HG03108 (cell line): ENCODE data around the gene NGB.

ENCODE experiments used
- ATAC-seq: cut with Tn5 transposase; IDR thresholded peaks from one replicate; pipeline ENCODE4 v1.9.1; 2021; ENCODE audit warnings: moderate library complexity; ENCODE audit not compliant: unreplicated experiment

NGB gene

DNA sequence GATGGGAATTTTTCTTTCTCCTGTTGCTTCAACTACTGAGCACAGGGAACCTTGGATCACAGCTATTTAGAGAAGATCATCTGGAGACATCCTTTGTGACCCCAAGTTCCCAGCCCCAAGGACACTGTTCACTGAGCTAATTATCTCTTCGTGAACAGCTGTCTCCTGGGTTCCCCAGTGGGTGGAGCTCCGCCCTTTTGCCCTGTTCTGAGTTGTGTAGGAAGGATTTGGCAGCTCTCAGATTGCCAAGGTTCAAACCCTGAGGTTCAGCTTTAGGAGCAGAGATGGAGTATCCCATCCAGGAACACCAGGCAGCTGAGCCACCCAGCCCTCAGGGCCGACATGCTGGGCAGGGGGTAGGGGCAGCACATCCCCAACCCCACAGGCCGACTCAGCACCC is 32.0 kb downstream of the NGB start:
- ATAC-seq: no peak

- no peak for ATAC-seq
Observed at GRCh38 chr14:77238356-77238755, 32.6 kb downstream of the NGB start.

DNA sequence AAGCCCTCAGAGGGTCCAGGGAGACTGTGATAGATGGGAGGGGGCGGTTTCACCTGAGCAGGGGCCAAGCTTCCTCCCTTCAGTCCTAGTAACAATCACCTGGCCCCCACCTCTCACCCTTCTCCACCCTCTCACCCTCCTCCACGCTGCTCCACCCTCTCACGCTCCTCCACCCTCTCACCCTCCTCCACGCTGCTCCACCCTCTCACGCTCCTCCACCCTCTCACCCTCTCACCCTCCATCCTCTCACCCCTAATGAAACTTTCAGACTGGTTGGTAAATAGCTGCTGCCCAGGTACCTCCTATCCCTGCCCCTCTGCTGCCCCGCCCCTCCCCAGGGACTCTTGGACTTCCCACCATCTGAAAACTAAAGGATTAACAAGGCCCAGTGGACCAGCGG is 34.2 kb downstream of the NGB start:
- ATAC-seq: no peak

DNA sequence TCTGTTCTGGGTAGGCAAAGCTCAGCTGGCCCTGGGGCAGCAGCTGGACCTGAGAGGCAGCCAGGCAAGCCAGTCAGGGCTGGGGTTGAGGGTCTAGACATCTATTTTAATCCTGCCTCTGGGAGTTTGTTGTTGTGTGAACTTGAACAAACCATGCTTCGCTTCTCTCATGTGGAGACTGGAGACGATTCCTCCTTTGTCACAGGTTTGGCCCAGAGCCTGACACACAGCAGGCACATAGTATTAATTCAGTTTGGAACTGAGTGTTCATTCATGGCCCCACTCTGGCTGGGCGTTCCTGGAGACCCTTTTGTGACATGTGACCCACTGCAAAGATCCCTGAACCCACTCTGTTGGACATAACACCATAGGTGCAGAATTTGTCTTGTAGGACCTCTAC is 39.3 kb downstream of the NGB start:
- no peak for ATAC-seq

- ATAC-seq: no peak
Observed at GRCh38 chr14:77230914-77231313, 40.1 kb downstream of the NGB start.

GRCh38 chr14:77228056-77228455 is 43.0 kb downstream of the NGB start:
- ATAC-seq: no peak

- ATAC-seq: no peak
Observed at GRCh38 chr14:77225892-77226557, 45.0 kb downstream of the NGB start.

- no peak for ATAC-seq
Observed at GRCh38 chr14:77225254-77225653, 45.8 kb downstream of the NGB start.

DNA sequence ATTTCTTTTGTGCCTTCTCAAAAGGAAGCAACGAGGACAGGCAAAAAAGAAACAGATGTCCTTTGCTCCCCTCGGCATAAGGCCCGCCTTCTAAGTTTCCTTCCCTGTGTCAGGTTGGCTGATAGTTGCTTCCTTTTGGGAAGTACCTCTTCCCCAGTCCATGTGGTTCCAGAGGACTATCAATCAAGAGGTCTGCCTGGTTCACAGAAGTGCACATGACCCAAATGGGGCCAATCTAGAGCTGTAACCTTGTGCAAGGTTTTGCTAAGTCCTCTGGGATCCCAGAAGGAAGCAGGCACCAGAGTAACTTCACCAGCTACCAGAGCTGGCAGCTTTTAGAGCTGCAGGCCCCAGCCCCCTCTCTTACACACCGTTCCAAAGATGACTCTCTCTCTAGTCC is 46.8 kb downstream of the NGB start:
- no peak for ATAC-seq

DNA sequence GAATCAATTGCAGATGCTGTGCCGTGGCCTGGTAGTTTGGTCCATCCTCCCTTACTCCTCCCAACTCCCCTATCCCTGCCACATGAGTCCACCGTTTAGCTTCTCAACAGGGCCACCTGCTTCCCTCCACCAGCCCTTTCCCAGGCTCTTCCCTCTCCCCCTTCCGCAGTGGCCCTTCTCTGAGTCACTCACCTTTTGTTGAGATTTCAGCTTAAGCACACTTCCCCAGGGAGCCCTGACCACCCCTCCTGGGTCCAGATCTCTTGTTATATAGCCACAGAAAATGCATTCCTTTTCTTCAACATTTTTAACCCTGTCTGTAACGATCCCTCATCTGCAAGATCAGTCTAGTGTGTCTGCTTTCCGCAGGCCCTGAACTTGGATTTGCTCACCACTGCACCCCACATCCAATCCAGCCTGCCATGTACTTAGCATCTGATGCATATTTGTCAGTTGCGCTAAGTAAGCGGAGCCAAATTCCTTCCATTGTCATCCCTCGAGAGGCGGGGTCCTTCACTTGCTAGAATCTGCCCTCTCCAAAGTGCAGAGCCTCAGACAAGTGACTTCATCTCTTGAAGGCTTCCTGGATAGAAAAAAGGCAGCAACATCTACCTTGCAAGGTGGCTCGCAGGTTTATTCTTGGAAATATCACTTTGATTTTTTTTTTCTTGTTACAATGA is 48.3 kb downstream of the NGB start:
- no peak for ATAC-seq

- ATAC-seq: no peak
Observed at GRCh38 chr14:77221241-77221871, 49.6 kb downstream of the NGB start.

GRCh38 chr14:77220246-77221017 is 50.6 kb downstream of the NGB start:
- no peak for ATAC-seq

- no peak for ATAC-seq
Observed at GRCh38 chr14:77219591-77219990, 51.4 kb downstream of the NGB start.

DNA sequence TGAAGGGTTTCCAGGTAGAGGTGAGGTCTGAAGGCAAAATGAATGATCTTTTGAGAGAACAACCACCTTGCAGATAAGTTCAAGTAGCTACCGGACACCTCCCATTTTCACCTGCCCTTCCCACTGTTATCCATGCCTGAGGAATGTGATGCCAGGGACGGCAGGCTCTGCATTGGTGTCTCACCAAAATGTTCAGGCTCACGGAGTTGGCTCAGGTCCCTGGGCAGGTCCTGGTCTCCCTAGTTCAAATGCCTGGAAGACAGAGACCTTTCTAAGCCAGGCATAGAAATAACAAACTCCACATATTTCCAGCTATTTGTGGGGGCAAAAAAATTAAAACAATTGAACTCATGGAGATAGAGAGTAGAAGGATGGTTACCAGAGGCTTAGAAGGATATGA is 53.5 kb downstream of the NGB start:
- ATAC-seq: no peak
